Hypothalamus (tissue), 51 donors: ENCODE data around the gene GLCCI1.
"Not testable (repeated sequence)": the region's sequence is repeated elsewhere in the genome, so short reads cannot be mapped to it uniquely, and the experiment has no call there.

Source experiments
- DNase-seq, 51 donors: peaks; one replicate each; lab custom pipeline; 2025; lab: John Stamatoyannopoulos, UW

GLCCI1 gene

DNA sequence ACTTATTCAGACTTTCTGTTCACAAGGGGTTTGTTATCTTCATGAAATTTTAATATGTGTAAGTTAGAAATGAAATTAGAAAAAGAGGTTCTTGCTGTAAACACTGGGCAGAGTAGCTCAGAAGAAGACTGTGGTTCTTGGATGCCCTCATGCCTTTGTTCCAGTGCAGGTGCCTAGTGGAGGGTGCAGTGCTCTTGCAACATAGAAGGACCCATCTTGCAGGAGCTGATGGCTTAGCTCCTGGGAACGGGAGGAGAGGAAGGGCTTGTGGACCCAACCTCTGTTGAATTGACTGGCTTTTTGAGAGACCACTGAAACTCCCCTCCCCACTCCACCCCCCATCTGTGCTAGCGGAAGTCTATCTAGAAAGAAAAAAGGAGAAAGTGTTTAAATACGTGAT lies 116.8 kb downstream of the GLCCI1 start:
- DNase-seq: no peak

DNA sequence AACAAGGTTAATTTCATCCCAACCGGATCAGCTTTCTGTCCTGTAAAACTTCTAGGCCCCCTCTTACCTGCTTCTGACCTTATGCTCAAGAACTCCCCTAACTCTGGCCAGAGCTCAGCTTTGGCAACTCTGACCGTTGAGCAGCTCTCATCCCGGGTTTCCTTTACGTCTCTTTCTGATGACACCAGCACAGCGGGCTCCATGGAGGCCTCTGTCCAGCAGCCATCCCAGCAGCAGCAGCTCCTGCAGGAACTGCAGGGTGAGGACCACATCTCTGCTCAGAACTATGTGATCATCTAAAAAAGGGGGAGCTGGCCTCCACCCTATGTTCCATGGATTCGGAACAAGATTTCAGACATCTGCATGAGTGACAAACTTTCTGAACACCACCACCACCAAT lies 117.6 kb downstream of the GLCCI1 start:
- no peak for DNase-seq

DNA sequence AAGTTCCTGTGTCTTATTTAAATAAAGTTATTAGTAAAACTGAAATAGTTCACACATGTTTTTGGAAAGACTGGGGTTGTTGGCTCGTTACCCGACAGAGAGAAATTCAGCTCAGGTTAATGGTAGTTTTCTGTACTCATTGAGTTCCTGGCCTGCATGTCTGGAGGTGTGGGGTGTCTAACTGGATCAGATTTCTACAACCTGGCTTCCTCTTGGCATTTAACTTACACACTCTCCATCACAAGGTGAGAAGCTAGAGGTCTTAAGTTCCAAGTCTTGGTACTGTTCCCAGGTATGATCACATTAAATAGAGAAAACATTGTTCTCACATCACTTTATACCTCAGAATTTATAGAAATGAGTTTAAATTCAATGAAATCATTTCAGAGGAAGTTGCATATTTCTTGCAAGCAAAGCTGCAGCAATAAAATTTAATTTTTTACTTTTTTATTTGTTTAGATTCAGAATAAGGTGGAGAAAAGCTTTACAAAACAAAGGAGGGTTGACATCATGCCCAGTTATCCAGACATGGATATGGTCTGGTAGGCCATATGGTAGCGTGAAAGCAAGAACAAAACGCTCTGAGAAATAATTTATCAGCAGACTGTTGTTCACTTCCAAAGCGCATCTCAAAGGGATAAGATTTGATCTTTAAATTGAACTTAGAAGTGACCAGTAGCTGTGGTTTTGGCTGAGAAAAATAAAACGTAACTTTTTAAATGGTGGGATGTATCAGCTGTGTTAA lies 120.6 kb downstream of the GLCCI1 start:
- no peak for DNase-seq

DNA sequence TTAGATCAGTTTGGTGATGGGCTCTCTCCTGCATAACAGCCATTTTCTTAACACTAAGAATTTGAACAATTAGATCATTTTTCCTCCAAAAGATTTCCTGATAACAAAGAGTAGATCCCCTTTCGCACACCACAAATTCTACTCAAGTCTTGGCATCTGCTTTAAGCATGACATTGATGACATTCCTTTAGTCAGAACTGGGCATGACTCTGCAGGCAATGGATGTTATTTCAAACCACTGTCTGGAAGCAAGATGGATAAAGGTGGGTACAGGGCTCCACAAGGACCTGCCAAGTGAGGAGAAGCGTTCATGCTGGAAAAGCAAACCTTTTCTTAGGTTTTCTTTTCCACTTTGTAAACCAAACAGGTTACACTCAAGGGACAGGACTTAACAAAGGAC lies 123.5 kb downstream of the GLCCI1 start:
- no peak for DNase-seq

DNA sequence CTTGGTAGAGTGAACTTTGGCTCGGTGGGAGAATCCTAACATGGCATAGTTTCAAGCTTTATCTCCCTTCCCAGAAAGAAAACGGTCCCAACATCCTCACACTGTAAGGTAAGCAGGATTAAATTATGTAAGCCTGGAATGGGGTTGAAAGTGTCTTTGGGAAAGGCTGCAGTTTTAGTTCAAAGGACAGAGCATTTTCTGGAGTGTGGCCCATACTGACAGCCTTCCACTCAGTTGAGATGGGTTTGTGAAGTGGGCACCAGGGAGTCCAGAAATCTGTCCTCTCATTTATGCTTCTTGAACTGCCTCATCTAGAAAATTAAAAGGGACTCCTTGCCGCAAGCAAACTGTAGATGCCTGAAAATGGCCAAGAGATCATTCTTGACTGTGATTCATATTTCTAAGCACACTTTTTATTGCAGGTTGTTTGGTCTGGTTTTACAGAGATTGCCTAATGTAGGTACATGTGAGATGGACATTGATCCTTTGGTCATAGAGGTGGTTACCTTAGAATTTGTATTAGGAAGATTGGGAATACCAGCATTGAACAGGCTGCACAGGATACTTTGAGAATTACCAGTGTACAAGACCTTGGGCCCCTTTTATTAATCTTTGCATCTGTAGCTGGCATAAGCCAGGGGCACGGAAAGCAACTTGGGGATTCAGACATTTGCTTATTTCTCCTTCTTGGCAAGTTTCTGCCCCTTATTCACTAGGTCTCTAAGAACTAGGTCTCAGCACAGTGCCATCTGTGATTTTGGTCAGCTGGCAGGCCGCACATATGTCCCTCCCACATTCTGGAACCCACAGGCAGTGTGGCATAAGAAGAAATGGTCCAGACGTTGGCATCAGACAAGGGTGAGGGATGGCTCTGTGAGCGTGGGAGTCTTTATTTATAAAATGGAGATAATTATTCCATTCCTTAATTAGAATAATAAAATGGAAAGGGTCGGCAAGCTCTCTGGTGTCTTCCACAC lies 125.9 kb downstream of the GLCCI1 start:
- no peak for DNase-seq

DNA sequence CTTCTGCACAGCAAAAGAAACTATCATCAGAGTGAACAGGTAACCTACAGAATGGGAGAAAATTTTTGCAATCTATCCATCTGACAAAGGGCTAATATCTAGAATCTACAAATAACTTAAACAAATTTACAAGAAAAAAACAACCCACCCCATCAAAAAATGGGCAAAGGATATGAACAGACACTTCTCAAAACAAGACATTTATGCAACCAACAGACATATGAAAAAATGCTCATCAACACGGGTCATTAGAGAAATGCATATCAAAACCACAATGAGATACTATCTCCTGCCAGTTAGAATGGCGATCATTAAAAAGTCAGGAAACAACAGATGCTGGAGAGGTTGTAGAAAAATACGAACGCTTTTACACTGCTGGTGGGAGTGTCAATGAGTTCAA lies 132.7 kb downstream of the GLCCI1 start:
- DNase-seq: not testable (repeated sequence)

DNA sequence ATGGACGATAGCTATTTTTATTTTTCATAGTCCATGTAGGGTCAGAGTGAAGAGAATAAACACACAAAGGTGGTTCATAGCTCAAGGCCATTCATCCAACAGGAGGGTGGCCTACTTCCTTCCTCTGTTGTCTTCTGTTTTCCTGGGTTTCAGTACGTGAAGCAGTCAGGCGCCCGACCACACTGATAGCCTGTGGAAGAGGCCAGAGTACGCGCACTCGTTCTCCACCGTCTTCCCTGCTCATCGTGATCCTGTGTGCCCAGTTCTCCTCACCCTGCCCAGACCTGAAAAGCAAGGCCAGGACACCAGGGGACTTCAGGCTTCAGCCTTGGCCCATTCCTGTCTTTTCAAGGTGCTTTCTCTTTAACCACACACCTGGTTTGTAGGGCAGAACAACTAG lies 134.7 kb downstream of the GLCCI1 start:
- no peak for DNase-seq

DNA sequence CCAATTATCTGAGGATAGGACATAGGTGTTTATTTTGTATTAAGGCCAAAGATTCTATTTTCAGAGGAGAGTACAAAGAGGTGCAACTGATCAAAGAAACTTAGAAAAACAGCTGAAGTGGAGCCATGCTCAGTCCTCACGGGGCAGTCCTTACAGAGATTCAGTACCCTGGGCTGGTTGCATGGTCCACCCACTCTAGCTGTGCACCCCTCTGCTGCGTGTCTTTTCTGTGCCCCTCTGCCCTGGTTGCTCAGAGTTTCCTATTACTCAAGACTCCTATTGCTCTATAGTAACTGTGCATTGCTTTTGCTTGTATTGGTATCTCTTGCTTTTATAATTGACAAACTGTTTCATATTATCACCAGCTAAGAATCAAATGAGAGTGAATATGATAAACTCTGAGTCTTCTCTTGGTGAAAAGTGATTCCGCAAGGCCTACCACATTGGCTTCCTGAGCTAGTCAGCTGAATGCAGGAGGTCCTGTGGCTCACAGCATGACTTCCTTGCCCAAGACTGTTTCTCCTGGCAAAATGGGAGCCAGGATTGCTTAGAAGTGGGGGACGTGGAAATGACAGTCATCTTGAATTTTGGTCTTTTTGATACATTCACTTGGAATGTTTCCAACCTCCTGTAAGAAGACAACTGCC lies 137.0 kb downstream of the GLCCI1 start:
- DNase-seq: no peak

DNA sequence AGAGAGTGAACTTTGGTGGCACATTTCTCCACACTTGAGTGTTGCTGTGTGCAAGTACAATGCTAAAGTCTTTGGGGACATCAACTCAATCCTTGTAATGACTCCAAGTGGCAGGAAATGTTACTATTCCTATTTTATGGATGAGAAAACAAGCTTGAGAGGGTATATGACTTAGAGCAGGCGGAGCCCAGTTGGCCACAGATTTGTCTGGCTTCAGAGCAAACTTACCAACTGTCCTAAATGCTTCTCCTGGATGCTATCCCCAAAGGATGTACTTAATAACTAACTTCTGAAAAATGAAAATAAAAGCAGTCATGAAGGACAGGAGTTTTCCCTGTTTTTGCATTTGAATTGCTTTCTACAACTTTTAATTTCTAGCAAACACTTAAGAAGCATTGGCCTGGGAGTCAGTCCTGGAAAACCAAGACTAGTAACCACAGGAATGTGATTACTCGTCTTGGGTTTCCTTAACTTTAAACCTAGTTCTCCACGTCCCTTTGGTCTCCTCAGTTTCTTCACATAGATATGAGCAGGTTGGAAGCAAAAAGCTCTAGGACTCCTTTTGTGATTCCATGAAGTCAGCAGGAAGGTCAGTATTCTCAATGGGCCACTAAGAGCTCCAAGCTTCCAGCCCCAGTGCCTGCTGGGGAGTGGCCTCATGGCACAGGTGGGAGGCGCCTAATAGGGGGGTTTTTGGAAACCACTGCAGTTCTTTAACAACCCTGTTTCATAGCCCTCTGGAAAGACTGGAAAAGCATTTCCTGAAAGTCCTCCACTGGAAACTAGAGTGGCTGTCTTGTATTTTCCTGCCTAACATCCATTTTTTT lies 140.8 kb downstream of the GLCCI1 start:
- DNase-seq: no peak

DNA sequence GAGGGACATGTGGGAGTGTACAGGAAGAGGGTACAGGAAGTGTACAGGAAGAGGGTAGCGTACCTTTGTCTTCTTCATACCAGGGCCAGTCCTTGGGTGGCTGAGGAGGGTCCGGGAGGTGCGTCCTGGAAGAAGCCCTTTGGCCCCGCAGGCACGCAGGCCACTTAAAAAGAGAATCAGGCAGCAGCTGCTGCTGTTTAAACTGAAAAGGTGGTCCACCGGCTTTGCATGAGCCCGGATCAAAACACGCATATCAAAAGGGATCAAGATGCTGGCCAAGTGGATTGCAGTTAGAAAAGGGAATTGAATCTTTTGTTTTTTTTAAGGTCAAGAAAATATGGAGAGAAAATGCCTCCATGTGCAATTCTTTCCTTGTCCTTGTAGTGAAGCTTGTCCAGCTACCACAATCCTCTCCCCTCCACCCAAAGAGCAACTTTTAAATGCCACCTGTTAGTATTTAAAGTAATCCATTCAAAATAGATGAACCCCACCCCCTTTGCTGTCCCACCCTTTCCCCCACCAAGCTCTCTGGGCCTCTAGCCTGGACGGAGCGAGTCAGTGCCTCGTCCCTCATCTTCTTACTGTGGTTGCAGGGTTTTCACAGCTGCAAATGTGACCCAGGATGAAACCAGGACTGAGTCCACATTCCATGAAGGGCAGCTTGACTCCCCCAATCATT lies 142.8 kb downstream of the GLCCI1 start:
- DNase-seq: no peak

DNA sequence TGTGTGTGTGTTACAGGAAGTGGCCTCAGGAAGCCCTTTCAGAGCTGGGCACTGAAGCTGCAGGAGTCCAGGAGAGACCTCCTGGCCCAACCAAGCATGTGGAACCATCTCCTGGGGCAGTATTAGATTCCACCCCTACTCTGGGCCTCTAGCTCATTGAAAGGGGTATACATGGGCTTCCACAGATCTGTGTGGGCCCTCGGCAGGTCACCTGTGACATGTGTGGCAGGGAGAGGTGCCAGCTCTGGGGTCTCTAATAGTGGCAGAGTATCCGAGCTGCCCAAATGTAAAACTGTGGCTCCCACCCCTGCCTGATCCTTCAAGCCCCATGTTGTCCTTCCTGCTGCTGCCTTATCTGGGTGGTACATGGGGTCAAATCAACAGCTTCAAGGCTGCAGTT lies 144.1 kb downstream of the GLCCI1 start:
- DNase-seq: no peak

DNA sequence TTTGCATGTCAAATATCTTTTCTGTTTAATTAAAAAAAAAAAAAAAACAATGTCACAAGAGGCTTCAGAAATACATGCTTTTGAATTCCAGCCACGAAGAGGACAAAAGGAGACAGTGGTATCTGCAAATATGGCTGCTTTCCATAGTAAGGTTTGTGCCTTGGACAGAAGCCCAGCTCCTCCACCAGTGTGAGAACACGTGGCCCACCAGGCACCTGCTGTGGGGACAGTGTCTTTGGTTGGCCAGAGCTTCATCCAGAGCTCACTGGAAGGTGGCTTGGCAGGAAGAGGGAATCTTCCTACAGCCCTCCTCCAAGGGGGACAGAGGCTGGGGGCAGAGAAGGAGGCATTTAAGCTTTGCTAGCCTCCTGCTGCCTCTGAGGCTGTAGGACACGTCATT lies 144.6 kb downstream of the GLCCI1 start:
- no peak for DNase-seq

DNA sequence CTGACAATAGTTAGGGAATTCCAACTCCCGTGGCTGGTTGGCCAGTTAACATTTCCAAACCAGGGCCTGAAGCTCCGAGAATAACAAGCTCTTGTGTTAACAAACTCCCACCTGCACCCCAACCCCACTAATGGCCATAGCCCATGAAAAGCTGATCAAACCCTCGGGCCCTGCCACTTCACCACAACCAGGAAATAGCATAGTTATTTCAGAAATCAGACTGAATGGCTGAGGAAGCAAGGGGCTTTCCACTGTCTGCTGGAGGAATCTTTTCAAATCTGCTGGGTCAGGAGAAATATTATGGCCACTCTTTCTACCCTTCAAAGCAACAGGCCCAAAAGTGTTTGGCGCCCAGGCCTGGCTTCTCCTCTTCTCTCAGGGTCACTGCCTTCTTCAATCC lies 145.6 kb downstream of the GLCCI1 start:
- no peak for DNase-seq

DNA sequence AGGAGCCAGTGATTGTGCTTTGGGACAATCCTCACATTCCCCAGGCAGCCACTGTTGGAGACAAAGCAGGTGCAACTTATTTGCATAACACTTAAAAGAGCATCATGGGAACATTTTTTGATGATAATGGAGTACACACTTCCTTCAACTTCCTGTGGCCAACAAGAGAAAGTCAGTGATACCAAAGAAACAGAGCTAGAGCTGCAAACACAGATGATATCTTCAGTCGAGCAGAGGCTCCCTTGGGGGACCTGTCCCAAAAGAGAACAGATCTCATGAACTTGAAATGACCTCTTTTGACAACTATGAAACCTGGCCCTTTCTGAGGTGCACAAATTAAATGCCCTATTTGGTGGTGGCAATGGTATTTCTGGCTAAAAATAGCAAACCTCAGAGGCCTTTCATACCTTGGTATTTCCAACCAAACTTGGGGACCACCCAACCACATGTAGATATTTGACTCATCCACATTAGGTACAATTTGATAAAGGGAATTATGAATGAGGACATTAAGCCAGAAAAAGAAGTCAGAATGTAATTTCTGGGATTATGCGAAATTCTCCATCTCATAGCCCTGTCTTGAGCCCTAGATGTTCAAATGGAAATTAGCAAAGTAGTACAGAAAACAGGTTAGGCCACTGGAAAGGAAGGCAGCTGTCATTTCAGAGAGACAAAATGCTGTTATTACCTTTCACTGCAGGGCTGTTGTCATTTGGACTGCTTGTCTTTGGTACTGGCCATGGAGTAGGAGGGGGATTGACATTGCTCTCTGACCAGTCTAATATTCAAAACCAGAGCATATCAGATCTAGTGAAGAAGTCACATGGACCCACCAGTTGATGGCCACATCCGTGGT lies 147.2 kb downstream of the GLCCI1 start:
- no peak for DNase-seq

DNA sequence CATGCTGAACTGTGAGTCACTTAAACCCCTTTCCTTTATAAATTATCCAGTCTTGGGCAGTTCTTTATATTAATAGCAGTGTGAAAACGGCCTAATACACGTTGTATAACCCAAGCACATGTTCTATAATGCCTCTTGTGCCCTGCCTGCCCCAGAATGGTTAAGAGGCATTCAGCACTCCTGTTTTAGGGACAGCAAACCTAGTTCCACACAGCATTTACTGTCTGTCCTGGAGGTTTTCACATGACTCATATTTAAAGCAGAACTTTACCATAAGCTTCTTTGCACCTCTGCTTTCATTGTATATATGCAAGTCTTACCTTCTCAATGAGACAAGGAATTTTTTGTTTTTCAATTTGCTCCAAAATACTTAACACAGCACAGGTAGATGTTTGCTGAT lies 148.6 kb downstream of the GLCCI1 start:
- DNase-seq: no peak

DNA sequence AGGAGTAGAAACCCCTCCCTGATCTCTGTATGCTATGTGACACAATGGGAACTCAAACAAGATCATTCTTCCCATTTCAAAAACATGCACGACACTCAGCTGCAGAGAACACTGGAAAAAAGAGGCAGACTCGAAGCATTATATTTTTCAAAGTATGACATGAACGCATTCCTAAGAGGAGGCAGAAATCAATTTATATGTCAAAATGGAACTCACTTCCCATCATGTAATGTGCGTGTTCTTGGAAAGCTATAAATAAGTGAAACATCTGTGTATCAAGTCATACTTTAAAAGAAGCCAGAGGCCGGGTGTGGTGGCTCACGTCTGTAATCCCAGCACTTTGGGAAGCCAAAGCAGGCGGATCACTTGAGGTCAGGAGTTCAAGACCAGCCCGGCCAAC lies 150.7 kb downstream of the GLCCI1 start:
- DNase-seq: no peak

DNA sequence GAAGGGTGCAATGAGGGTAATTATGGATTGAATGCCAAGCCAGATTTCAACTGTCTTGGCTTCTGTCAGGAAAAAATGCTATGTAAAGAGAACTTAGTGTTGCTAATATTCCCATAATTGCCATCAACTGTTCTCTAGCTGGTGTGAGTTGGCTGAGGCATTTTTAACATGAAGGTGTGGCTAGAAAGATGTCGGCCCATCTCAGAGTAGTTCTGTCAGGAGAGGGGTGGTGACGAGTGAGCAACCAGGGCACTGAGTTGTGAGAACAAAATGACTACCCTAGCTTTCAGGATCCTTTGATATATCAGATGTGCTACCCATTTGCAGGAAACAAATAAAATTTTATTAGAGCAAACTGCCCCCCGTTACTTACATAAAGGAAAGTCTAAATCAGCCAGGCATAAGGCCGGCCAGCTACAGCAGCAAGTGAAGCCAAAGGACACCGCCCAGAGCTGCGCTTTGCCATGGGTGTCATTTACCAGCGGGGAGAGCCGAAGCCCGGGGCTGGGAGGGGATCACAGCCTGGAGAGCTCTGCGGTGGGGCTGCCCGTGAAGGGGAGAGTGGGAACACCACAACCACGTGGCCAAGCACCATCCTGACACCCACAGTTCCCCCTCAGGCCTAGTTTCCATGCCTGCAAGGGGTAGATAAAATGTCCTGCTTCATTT lies 151.9 kb downstream of the GLCCI1 start:
- DNase-seq: peak in 1 of 51 donors; percentile 12

DNA sequence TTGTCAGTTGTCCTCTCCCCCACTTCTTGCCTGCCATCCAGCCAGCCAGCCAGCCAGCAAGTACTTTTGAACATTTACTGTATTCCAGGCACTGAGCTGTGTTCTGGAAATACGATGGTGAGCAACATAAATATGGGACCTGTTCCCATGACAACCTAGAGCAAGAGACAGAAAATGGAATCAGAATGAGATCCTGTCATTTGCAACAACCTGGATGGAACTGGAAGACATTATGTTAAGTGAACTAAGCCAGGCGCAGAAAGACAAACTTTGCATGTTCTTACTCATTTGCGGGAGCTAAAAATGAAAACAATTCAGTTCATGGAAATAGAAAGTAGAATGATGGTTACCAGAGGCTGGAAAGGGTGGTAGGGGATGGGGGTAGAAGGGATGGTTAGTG lies 152.6 kb downstream of the GLCCI1 start:
- DNase-seq: peak in 1 of 51 donors; percentile 9
